Trophoblast cell (in vitro differentiated cells and primary cell): ENCODE data around the gene CFAP46.
"Not testable (repeated sequence)": the region's sequence is repeated elsewhere in the genome, so short reads cannot be mapped to it uniquely, and the experiment has no call there.

ENCODE experiments used
- DNase-seq, 2 donors: peaks; one replicate each; pipeline ENCODE4 v3.0.0-alpha.2; 2016
- H2AFZ ChIP-seq: 2 replicates; pipeline ENCODE4 v1.6.1; 2013; ENCODE audit warnings: low read length, moderate library complexity, mild to moderate bottlenecking; ENCODE audit not compliant: insufficient read depth, poor library complexity
- H2AK5ac ChIP-seq: 2 replicates; pipeline ENCODE4 v1.6.1; 2013; ENCODE audit warnings: mild to moderate bottlenecking, low read length
- H2BK120ac ChIP-seq: 2 replicates; pipeline ENCODE4 v1.6.1; 2013; ENCODE audit warnings: low read length, mild to moderate bottlenecking, moderate library complexity; ENCODE audit not compliant: insufficient read depth, poor library complexity
- H2BK12ac ChIP-seq: 2 replicates; pipeline ENCODE4 v1.6.1; 2013; ENCODE audit warnings: mild to moderate bottlenecking, low read length, moderate library complexity
- H2BK5ac ChIP-seq: 2 replicates; pipeline ENCODE4 v1.6.1; 2013; ENCODE audit warnings: low read length, low read depth, moderate library complexity, mild to moderate bottlenecking; ENCODE audit not compliant: poor library complexity
- H3K14ac ChIP-seq: 2 replicates; pipeline ENCODE4 v1.6.1; 2013; ENCODE audit warnings: mild to moderate bottlenecking, low read length
- H3K18ac ChIP-seq: 2 replicates; pipeline ENCODE4 v1.6.1; 2013; ENCODE audit warnings: mild to moderate bottlenecking, low read length
- H3K23ac ChIP-seq: 2 replicates; pipeline ENCODE4 v1.6.1; 2013; ENCODE audit warnings: low read length
- H3K27ac ChIP-seq: 2 replicates; pipeline ENCODE4 v1.5.1; 2013; ENCODE audit warnings: low read depth, mild to moderate bottlenecking, inconsistent platforms, low read length, moderate library complexity
- H3K27me3 ChIP-seq: 2 replicates; pipeline ENCODE4 v1.6.1; 2013; ENCODE audit warnings: inconsistent platforms, mild to moderate bottlenecking, low read length, moderate library complexity; ENCODE audit not compliant: insufficient read depth
- H3K36me3 ChIP-seq, 2 experiments: 1 replicate in 1 of 2; 2 replicates in 1 of 2; pipeline ENCODE4 v1.6.1; 2013; ENCODE audit warnings: low read length in 2 of 2, mild to moderate bottlenecking in 2 of 2, moderate library complexity in 1 of 2; ENCODE audit not compliant: insufficient read depth in 2 of 2, control insufficient read depth in 1 of 2
- H3K4ac ChIP-seq: 2 replicates; pipeline ENCODE4 v1.6.1; 2013; ENCODE audit warnings: low read depth, mild to moderate bottlenecking, low read length, moderate library complexity
- H3K4me1 ChIP-seq, 2 experiments: 1 replicate in 1 of 2; 2 replicates in 1 of 2; pipeline ENCODE4 v1.6.1; 2013; ENCODE audit warnings: low read length in 2 of 2, mild to moderate bottlenecking in 2 of 2, moderate library complexity in 1 of 2; ENCODE audit not compliant: insufficient read depth in 2 of 2, control insufficient read depth in 1 of 2
- H3K4me2 ChIP-seq: 2 replicates; pipeline ENCODE4 v1.6.1; 2013; ENCODE audit warnings: inconsistent platforms, mild to moderate bottlenecking, low read length, moderate library complexity
- H3K4me3 ChIP-seq: 2 replicates; pipeline ENCODE4 v1.5.1; 2013; ENCODE audit warnings: mild to moderate bottlenecking, low read depth, low read length, inconsistent platforms
- H3K79me1 ChIP-seq: one replicate; pipeline ENCODE4 v1.6.1; 2013; ENCODE audit warnings: low read length
- H3K79me2 ChIP-seq: 2 replicates; pipeline ENCODE4 v1.6.1; 2013; ENCODE audit warnings: low read length, mild to moderate bottlenecking; ENCODE audit not compliant: control insufficient read depth, insufficient read depth, poor library complexity
- H3K9ac ChIP-seq: 2 replicates; pipeline ENCODE4 v1.6.1; 2013; ENCODE audit warnings: mild to moderate bottlenecking, low read length
- H3K9me3 ChIP-seq: 2 replicates; pipeline ENCODE4 v1.6.1; 2013; ENCODE audit warnings: low read depth, mild to moderate bottlenecking, control low read depth, inconsistent platforms, low read length; ENCODE audit not compliant: insufficient read depth
- H4K12ac ChIP-seq: 2 replicates; pipeline ENCODE4 v1.6.1; 2013; ENCODE audit warnings: low read depth, mild to moderate bottlenecking, low read length, moderate library complexity
- H4K8ac ChIP-seq: 2 replicates; pipeline ENCODE4 v1.6.1; 2013; ENCODE audit warnings: low read depth, mild to moderate bottlenecking, low read length, moderate library complexity
- H4K91ac ChIP-seq: one replicate; pipeline ENCODE4 v1.6.1; 2013; ENCODE audit warnings: low read depth, mild to moderate bottlenecking, low read length, moderate library complexity
- WGBS: extraction: QIAGEN DNeasy Blood & Tissue Kit; methylation state at CpG from one replicate; pipeline ENCODE4 v1.1.7; 2013; ENCODE audit warnings: missing lambda C conversion rate; ENCODE audit not compliant: insufficient read length, insufficient coverage; ENCODE audit errors: extremely low coverage; 5-methylcytosine and 5-hydroxymethylcytosine counted together

CFAP46 gene

GRCh38 chr10:132924046-132924952 is 18.1 kb downstream of the CFAP46 start:
- Histone ChIP-seq H2BK5ac (no peak overlapping the region), H3K79me1 (no peaks in the 10 kb centered on the region), H3K4ac (no peak overlapping the region), H3K18ac (no peak overlapping the region), H2AFZ (no peak overlapping the region), H2BK12ac (no peak overlapping the region), H3K9ac (no peak overlapping the region), H3K36me3 (no peaks in the 10 kb centered on the region), H3K4me1 (no peaks in the 10 kb centered on the region), H4K12ac (no peak overlapping the region), H3K14ac (no peak overlapping the region), H3K23ac (no peak overlapping the region), H3K27ac (no peak overlapping the region), H2AK5ac (no peak overlapping the region), H4K8ac (no peak overlapping the region), H3K79me2 (no peaks in the 10 kb centered on the region), H3K9me3 (peaks cover 2% of the 10 kb centered on the region), H3K4me2 (no peak overlapping the region), H3K4me3 (no peak overlapping the region), H3K27me3 (no peaks in the 10 kb centered on the region), H2BK120ac (no peak overlapping the region), H4K91ac (no peak overlapping the region)
- WGBS = no CpG with 5 or more reads among the region's 42 CpGs
- DNase-seq = no peak

DNA sequence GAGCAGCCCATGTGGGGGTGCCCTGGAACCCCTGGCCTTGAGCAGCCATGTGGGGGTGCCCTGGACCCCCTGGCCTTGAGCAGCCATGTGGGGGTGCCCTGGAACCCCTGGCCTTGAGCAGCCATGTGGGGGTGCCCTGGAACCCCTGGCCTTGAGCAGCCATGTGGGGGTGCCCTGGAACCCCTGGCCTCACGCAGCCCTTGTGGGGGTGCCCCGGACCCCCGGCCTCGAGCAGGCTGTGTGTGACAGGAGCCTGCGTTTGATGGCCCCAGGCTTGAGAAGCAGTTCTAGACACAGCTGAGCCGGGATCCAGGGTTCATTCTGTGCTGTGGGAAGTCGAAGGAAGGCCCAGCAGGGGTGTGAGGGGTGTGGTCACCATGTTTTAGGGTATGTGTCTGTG is 19.0 kb downstream of the CFAP46 start:
- H2AFZ ChIP-seq, H4K8ac ChIP-seq, H3K23ac ChIP-seq, H3K4me1 ChIP-seq, H3K9me3 ChIP-seq, H3K4me2 ChIP-seq, H4K12ac ChIP-seq, H4K91ac ChIP-seq, H3K9ac ChIP-seq, H3K27me3 ChIP-seq, DNase-seq, H3K14ac ChIP-seq, H3K4me3 ChIP-seq, H2BK120ac ChIP-seq, H3K79me1 ChIP-seq, H3K27ac ChIP-seq, H3K36me3 ChIP-seq, H3K18ac ChIP-seq, H2AK5ac ChIP-seq, H2BK12ac ChIP-seq, H3K79me2 ChIP-seq, H2BK5ac ChIP-seq, H3K4ac ChIP-seq: not testable (repeated sequence)
- WGBS = no CpG with 5 or more reads among the region's 7 CpGs

DNA sequence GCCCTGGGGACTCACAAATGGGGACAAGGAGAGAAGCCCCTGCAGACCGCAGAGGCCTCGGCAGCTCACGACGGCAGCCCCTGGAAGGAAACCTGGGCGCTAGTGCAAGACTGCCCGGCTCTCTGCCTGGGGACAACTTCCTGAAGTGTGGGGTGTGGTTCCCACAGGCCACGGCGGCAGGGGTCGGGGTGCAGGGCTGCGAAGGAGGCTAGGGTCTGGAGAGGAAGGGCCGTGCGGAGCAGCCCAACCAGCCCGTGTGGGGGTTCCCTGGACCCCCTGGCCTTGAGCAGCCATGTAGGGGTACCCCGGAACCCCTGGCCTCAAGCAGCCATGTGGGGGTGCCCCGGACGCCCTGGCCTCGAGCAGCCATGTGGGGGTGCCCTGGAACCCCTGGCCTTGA is 19.5 kb downstream of the CFAP46 start:
- H3K18ac ChIP-seq = no peak overlapping the region
- no peak overlapping the region for H4K8ac ChIP-seq
- H3K9ac ChIP-seq = no peak overlapping the region
- no peaks in the 10 kb centered on the region for H3K4me1 ChIP-seq
- no peak overlapping the region for H3K14ac ChIP-seq
- no peak overlapping the region for H4K12ac ChIP-seq
- no peaks in the 10 kb centered on the region for H3K27me3 ChIP-seq
- no peak overlapping the region for H2BK120ac ChIP-seq
- H3K4ac ChIP-seq = no peak overlapping the region
- peaks cover 1% of the 10 kb centered on the region for H3K9me3 ChIP-seq
- no peak for DNase-seq
- no peak overlapping the region for H2AFZ ChIP-seq
- no peaks in the 10 kb centered on the region for H3K79me1 ChIP-seq
- no CpG with 5 or more reads among the region's 17 CpGs for WGBS
- H2AK5ac ChIP-seq = no peak overlapping the region
- no peaks in the 10 kb centered on the region for H3K79me2 ChIP-seq
- H2BK5ac ChIP-seq = no peak overlapping the region
- no peaks in the 10 kb centered on the region for H3K36me3 ChIP-seq
- no peak overlapping the region for H4K91ac ChIP-seq
- H3K27ac ChIP-seq = no peak overlapping the region
- H3K4me3 ChIP-seq = no peak overlapping the region
- H2BK12ac ChIP-seq = no peak overlapping the region
- H3K4me2 ChIP-seq = no peak overlapping the region
- H3K23ac ChIP-seq = no peak overlapping the region

DNA sequence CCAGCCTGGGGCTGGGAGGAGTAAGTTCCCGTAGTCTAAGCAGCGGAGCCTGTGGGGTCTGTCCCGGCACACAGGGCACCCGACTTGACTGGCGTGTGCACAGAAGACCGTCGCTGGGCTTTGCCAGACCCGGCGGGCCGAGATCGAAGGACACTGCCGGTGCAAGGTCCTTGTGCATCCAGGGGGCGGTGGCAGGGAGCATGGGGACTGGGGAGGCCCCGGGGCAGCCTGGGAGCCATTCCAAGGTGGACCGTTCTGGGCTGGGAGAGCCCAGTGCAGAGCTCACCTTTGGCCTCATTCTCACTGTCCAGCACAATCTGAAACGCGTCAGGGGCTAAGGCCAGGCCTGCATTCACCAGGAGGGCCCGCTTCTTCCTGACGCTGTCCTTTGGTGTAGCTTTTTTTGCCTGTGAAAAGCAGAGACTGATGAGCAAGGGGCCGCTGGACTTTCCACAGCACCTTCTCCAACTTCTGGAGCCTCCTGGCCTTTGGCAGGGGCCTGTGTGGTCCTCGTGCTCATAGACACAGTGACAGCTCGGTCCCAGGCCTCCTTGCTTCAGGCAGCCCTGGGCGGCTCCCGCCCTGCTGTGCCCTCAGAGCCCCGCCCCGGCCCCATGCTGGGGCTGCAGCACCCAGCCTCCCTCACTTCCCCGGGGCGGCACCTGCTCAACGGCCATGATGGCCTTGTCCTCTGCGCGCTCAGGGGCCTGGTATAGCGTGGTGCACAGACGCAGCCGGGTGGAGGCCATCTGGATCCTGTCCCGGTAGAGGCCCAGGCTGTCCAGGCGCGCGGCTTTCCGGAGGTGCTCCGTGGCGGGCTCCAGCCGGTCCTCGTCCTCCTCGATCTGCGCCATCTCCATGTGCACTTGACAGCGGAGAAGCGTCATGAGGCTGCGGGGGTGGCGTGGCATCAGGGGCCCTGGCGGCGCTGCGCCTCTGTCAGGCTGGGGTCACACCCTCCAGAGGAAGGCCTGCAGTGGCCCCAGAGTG is 20.3 kb downstream of the CFAP46 start:
- Histone ChIP-seq H3K9ac (no peak overlapping the region), H3K4me3 (no peak overlapping the region), H3K36me3 (no peaks in the 10 kb centered on the region), H3K23ac (no peak overlapping the region), H3K79me1 (no peaks in the 10 kb centered on the region), H3K4me2 (no peak overlapping the region), H2BK5ac (no peak overlapping the region), H3K79me2 (no peaks in the 10 kb centered on the region), H2AFZ (no peak overlapping the region), H3K27ac (no peak overlapping the region), H3K4ac (no peak overlapping the region), H4K12ac (no peak overlapping the region), H3K18ac (no peak overlapping the region), H2BK12ac (no peak overlapping the region), H3K9me3 (no peaks in the 10 kb centered on the region), H2AK5ac (no peak overlapping the region), H3K4me1 (no peaks in the 10 kb centered on the region), H2BK120ac (no peak overlapping the region), H4K91ac (no peak overlapping the region), H3K14ac (no peak overlapping the region), H4K8ac (no peak overlapping the region), H3K27me3 (no peaks in the 10 kb centered on the region)
- no peak for DNase-seq
- WGBS = no CpG with 5 or more reads among the region's 52 CpGs
